HCT116 (cell line): ENCODE data around the gene POU3F1. TPM values are rescaled to one million over a fixed set of nuclear protein-coding genes. Genes with fewer than 3 reads are reported as not detected.

Source experiments
- ATAC-seq: fragments of 200-7000 bp; cut with Tn5 transposase; 2 replicates; pipeline ENCODE4 v1.9.1; 2020; ENCODE audit warnings: mild to moderate bottlenecking, moderate library complexity
- BruUV-seq: library from RNA; stranded (reverse); fragments of 400-500 nt; replicated peaks from 2 replicates; lab custom pipeline; 2021; lab: Mats Ljungman, UMichigan
- CTCF ChIA-PET: fragments of 300-600 bp; sonication (Branson Sonifier 250); formaldehyde crosslinking; loops from one replicate; lab custom pipeline; 2021; ENCODE audit warnings: antibody characterized with exemption; lab: Charles Lee
- POLR2A ChIA-PET: fragments of 300-600, 350-600 bp; sonication (Branson Sonifier 250); formaldehyde crosslinking; loops from one replicate; lab custom pipeline; 2021; ENCODE audit warnings: antibody characterized with exemption; lab: Charles Lee
- RAD21 ChIA-PET, 2 experiments: fragments of 300-600 bp; sonication (Branson Sonifier 250); formaldehyde crosslinking; loops; one replicate each; lab custom pipeline; 2023; ENCODE audit warnings: low total read pairs in 2 of 2; ENCODE audit not compliant: uncharacterized antibody in 2 of 2, unreplicated experiment in 2 of 2, low non-redundant PET in 1 of 2; lab: Charles Lee
- DNase-seq: peaks from one replicate; pipeline ENCODE4 v3.0.0-alpha.2; 2010; ENCODE audit warnings: low read depth, low spot score
- H2AFZ ChIP-seq: fragments of 200-600 bp; shearing (Covaris generic), sonication (generic); 2 replicates; pipeline ENCODE4 v1.6.1; 2017; ENCODE audit warnings: low read depth, mixed run types, mixed read lengths, antibody characterized with exemption, low read length; ENCODE audit not compliant: poor library complexity, severe bottlenecking
- H3K27ac ChIP-seq: 2 replicates; pipeline ENCODE4 v1.5.1; 2012; ENCODE audit warnings: low read depth, low read length
- H3K27me3 ChIP-seq: fragments of 200-600 bp; sonication (generic); 2 replicates; pipeline ENCODE4 v1.6.1; 2016; ENCODE audit warnings: mixed run types, low read length, mixed read lengths; ENCODE audit not compliant: insufficient read depth
- H3K36me3 ChIP-seq, 2 experiments: fragments of 200-500 bp in 1 of 2; fragments of 200-600 bp in 1 of 2; sonication (Bioruptor generic) in 1 of 2; sonication (generic) in 1 of 2; 2 replicates each; pipeline versions ENCODE4 v1.5.1 to v1.6.1; 2014 to 2016; ENCODE audit warnings: low read length in 2 of 2, inconsistent platforms in 1 of 2, mixed read lengths in 1 of 2, mixed run types in 1 of 2; ENCODE audit not compliant: insufficient read depth in 2 of 2, control insufficient read depth in 1 of 2
- H3K4me1 ChIP-seq, 2 experiments: fragments of 200-600 bp in 1 of 2; sonication (generic) in 1 of 2; 2 replicates each; pipeline versions ENCODE4 v1.5.1 to v1.6.1; 2012 to 2017; ENCODE audit warnings: low read length in 2 of 2, inconsistent platforms in 1 of 2, mild to moderate bottlenecking in 1 of 2, mixed read lengths in 1 of 2, mixed run types in 1 of 2, moderate library complexity in 1 of 2; ENCODE audit not compliant: insufficient read depth in 2 of 2, control insufficient read depth in 1 of 2
- H3K4me2 ChIP-seq: fragments of 200-600 bp; sonication (generic); 2 replicates; pipeline ENCODE4 v1.6.1; 2017; ENCODE audit warnings: mixed run types, low read length, mixed read lengths
- H3K4me3 ChIP-seq, 2 experiments: fragments of 200-600 bp in 1 of 2; sonication (generic) in 1 of 2; replicated peaks in 1 of 2; 2 replicates each; pipeline ENCODE4 v1.5.1; 2011 to 2016; ENCODE audit warnings: low read length in 2 of 2, control low read depth in 1 of 2, low read depth in 1 of 2, mild to moderate bottlenecking in 1 of 2, mixed read lengths in 1 of 2, mixed run types in 1 of 2
- H3K79me2 ChIP-seq: fragments of 200-600 bp; sonication (generic); 2 replicates; pipeline ENCODE4 v1.6.1; 2017; ENCODE audit warnings: mild to moderate bottlenecking, mixed run types, low read length, moderate library complexity, mixed read lengths; ENCODE audit not compliant: insufficient read depth
- H3K9ac ChIP-seq: fragments of 200-600 bp; sonication (generic); 2 replicates; pipeline ENCODE4 v1.6.1; 2016; ENCODE audit warnings: low read length, mixed read lengths
- H3K9me2 ChIP-seq: fragments of 200-600 bp; sonication (generic), shearing (Covaris generic); 2 replicates; pipeline ENCODE4 v1.6.1; 2017; ENCODE audit warnings: mixed run types, mild to moderate bottlenecking, moderate library complexity; ENCODE audit not compliant: insufficient read depth
- H3K9me3 ChIP-seq, 2 experiments: fragments of 200-500 bp in 1 of 2; fragments of 200-600 bp in 1 of 2; sonication (Bioruptor generic) in 1 of 2; sonication (generic) in 1 of 2; 2 replicates each; pipeline ENCODE4 v1.6.1; 2014 to 2017; ENCODE audit warnings: low read length in 2 of 2, mixed read lengths in 2 of 2, inconsistent platforms in 1 of 2, low read depth in 1 of 2, mild to moderate bottlenecking in 1 of 2, mixed run types in 1 of 2, moderate library complexity in 1 of 2; ENCODE audit not compliant: control insufficient read depth in 1 of 2, insufficient read depth in 1 of 2
- H4K20me1 ChIP-seq: fragments of 200-600 bp; sonication (generic), shearing (Covaris generic); 2 replicates; pipeline ENCODE4 v1.6.1; 2017; ENCODE audit warnings: mixed run types, mild to moderate bottlenecking, moderate library complexity; ENCODE audit not compliant: insufficient read depth
- ATF3 ChIP-seq: IDR thresholded peaks from 2 replicates; pipeline ENCODE4 v1.6.1; 2012
- CEBPB ChIP-seq: IDR thresholded peaks from 2 replicates; pipeline ENCODE4 v1.6.1; 2012; ENCODE audit warnings: low read depth
- CTCF ChIP-seq, 3 experiments: fragments of 200-600 bp in 1 of 3; sonication (generic) in 1 of 3; IDR thresholded peaks in 2 of 3; conservative IDR thresholded peaks in 1 of 3; 2 replicates each; pipeline ENCODE4 v1.5.1; 2012 to 2017; ENCODE audit warnings: low read depth in 2 of 3, low read length in 2 of 3, antibody characterized with exemption in 1 of 3, borderline replicate concordance in 1 of 3, control low read depth in 1 of 3, mild to moderate bottlenecking in 1 of 3, mixed read lengths in 1 of 3, mixed run types in 1 of 3, moderate library complexity in 1 of 3; ENCODE audit not compliant: insufficient read depth in 1 of 3
- EGR1 ChIP-seq: IDR thresholded peaks from 2 replicates; pipeline ENCODE4 v1.6.1; 2012; ENCODE audit warnings: low read depth
- MAX ChIP-seq: IDR thresholded peaks from 2 replicates; pipeline ENCODE4 v1.6.1; 2012
- RAD21 ChIP-seq: IDR thresholded peaks from 2 replicates; pipeline ENCODE4 v1.6.1; 2012; ENCODE audit warnings: low read depth, mild to moderate bottlenecking
- SP1 ChIP-seq: IDR thresholded peaks from 2 replicates; pipeline ENCODE4 v1.6.1; 2012; ENCODE audit warnings: low read depth
- intact Hi-C: fragments of 100-400 bp; cut with micrococcal nuclease; formaldehyde crosslinking; loops from 2 replicates; pipeline ENCODE4 v1.10.0; 2022
- total RNA-seq: library from RNA; stranded (reverse); gene quantifications from one replicate; pipeline ENCODE4 v1.2.1, GENCODE V29; 2021; ENCODE audit not compliant: unreplicated experiment

POU3F1 gene
- total RNA-seq, 1 experiment from 2014 or later: not detected

GRCh38 chr1:38046884-38047602 lies 450 bp upstream of the POU3F1 start:
- ChIA-PET RAD21 (interaction anchor here in 1 of 2 experiments (0.6 kb wide), 1 partner anchor 146 kb away, joined by 3 read pairs; no protein-coding TSS in a partner anchor), POLR2A (no interaction called here)
- Histone ChIP-seq H3K4me1 (peaks cover 0 to 10% of the 10 kb centered on the region in 2 experiments; a peak in 1 of 4 replicates), H3K9me3 (no peaks in the 10 kb centered on the region), H3K36me3 (no peaks in the 10 kb centered on the region), H3K79me2 (no peaks in the 10 kb centered on the region), H3K9ac (peak overlapping the region; percentile 38), H3K4me3 (peak overlapping the region; percentile 42 to 56)
- peak; percentile 96 for ATAC-seq
- TF ChIP-seq MAX (peak; percentile 82), SP1 (peak; percentile 66; the same call in 1 of the 2 replicates), EGR1 (peak; percentile 78), CTCF (IDR thresholded peaks at IDR 0.05 in 2 of 3, conservative IDR thresholded peaks at IDR 0.05 in 1 of 3; ENCODE audit: borderline replicate concordance in 1 of 3, insufficient read depth in 1 of 3, low read depth in 2 of 3, low read length in 2 of 3) (no peak), RAD21 (0 out of 2 replicates have a peak, but pooled peaks have one; percentile 14), CEBPB (no peak), ATF3 (no peak)
- TF ChIP-seq, all 23 proteins: peak for 4
- Histone ChIP-seq H4K20me1 (no peaks in the 10 kb centered on the region), H3K27ac (no peak overlapping the region; the same call in 1 of the 2 replicates), H3K9me2 (no peaks in the 10 kb centered on the region), H3K4me2 (peak overlapping the region; percentile 82), H3K27me3 (no peaks in the 10 kb centered on the region), H2AFZ (no peak overlapping the region)
- intact Hi-C loops: no loop called here
- CTCF ChIA-PET: interaction anchor here (0.9 to 1.0 kb wide), 2 partner anchors 9 to 24 kb away, joined by 3 to 5 read pairs; no protein-coding TSS in a partner anchor
- peak; percentile 38 for DNase-seq
- no TSS peak for BruUV-seq
